Neural progenitor cell (in vitro differentiated cells): ENCODE data around the gene FAM177B. TPM values are rescaled to one million over a fixed set of nuclear protein-coding genes. Genes with fewer than 3 reads are reported as not detected.
A peak's percentile ranks its signal among the peaks of the same experiment; 100 is the strongest.

Experiments used
- DNase-seq: peaks from one replicate; pipeline ENCODE4 v3.0.0-alpha.2; 2016; ENCODE audit warnings: low spot score
- H2AFZ ChIP-seq: fragments of 200-600 bp; sonication (generic); replicated peaks from 2 replicates; pipeline ENCODE4 v1.6.1; 2016; ENCODE audit warnings: antibody characterized with exemption
- H3F3A ChIP-seq: fragments of 200-600 bp; sonication (generic); 2 replicates; pipeline ENCODE4 v1.6.1; 2016; ENCODE audit warnings: antibody characterized with exemption, low read depth
- H3K27ac ChIP-seq: fragments of 200-600 bp; sonication (generic); 2 replicates; pipeline ENCODE4 v1.5.1; 2016; ENCODE audit warnings: mild to moderate bottlenecking
- H3K27me3 ChIP-seq: fragments of 200-600 bp; sonication (generic); 2 replicates; pipeline ENCODE4 v1.6.1; 2016; ENCODE audit warnings: mild to moderate bottlenecking, moderate library complexity
- H3K36me3 ChIP-seq: fragments of 200-600 bp; sonication (generic); 2 replicates; pipeline ENCODE4 v1.5.1; 2016
- H3K4me1 ChIP-seq: fragments of 200-600 bp; sonication (generic); 2 replicates; pipeline ENCODE4 v1.6.1; 2016; ENCODE audit warnings: mixed run types
- H3K4me2 ChIP-seq: fragments of 200-600 bp; sonication (generic); 2 replicates; pipeline ENCODE4 v1.6.1; 2016
- H3K4me3 ChIP-seq: fragments of 200-600 bp; sonication (generic); 2 replicates; pipeline ENCODE4 v1.5.1; 2016
- H3K79me2 ChIP-seq: fragments of 200-600 bp; sonication (generic); 2 replicates; pipeline ENCODE4 v1.6.1; 2016; ENCODE audit warnings: low read depth
- H3K9ac ChIP-seq: fragments of 200-600 bp; sonication (generic); 2 replicates; pipeline ENCODE4 v1.6.1; 2016
- H3K9me3 ChIP-seq: fragments of 200-600 bp; sonication (generic); 2 replicates; pipeline ENCODE4 v1.5.1; 2016; ENCODE audit warnings: low read depth
- H4K20me1 ChIP-seq: fragments of 200-600 bp; sonication (generic); 2 replicates; pipeline ENCODE4 v1.6.1; 2016; ENCODE audit warnings: low read depth
- H3K27ac Mint-ChIP-seq: 3 replicates; pipeline ENCODE4 v1.8.0; 2021; ENCODE audit warnings: mixed read lengths
- H3K27me3 Mint-ChIP-seq: 2 replicates; pipeline ENCODE4 v1.8.0; 2022; ENCODE audit warnings: low read depth, mild to moderate bottlenecking, inconsistent platforms, moderate library complexity, mixed read lengths; ENCODE audit not compliant: insufficient read depth
- H3K36me3 Mint-ChIP-seq: 3 replicates; pipeline ENCODE4 v1.8.0; 2021; ENCODE audit warnings: mixed read lengths
- H3K4me1 Mint-ChIP-seq: 3 replicates; pipeline ENCODE4 v1.8.0; 2021; ENCODE audit warnings: mixed read lengths
- H3K4me3 Mint-ChIP-seq: 3 replicates; pipeline ENCODE4 v1.8.0; 2021; ENCODE audit warnings: mild to moderate bottlenecking, moderate library complexity, mixed read lengths
- H3K9me3 Mint-ChIP-seq: 3 replicates; pipeline ENCODE4 v1.8.0; 2020; ENCODE audit warnings: mixed read lengths
- CTCF ChIP-seq: fragments of 200-600 bp; sonication (generic); IDR thresholded peaks from 2 replicates; pipeline ENCODE4 v1.5.1; 2017; ENCODE audit warnings: antibody characterized with exemption, mild to moderate bottlenecking
- EZH2 ChIP-seq: fragments of 200-600 bp; sonication (generic); IDR thresholded peaks from 2 replicates; pipeline ENCODE4 v1.6.1; 2017; ENCODE audit warnings: antibody characterized with exemption, mild to moderate bottlenecking, moderate library complexity
- EZH2phosphoT487 ChIP-seq: fragments of 200-600 bp; sonication (generic); IDR thresholded peaks from 2 replicates; pipeline ENCODE4 v1.6.1; 2017; ENCODE audit warnings: antibody characterized with exemption
- total RNA-seq: library from RNA; depleted of rRNA; stranded (reverse); fragments of >200 nt; gene quantifications from 2 replicates; pipeline ENCODE4 v1.2.3, GENCODE V29; 2015; ENCODE audit warnings: low replicate concordance

Gene FAM177B
- total RNA-seq, 1 donor from 2014 or later: not detected

- Histone ChIP-seq H3K4me1 (no peaks in the 10 kb centered on the region), H4K20me1 (no peaks in the 10 kb centered on the region), H3K4me2 (no peak overlapping the region), H3K79me2 (no peaks in the 10 kb centered on the region), H3K9ac (no peak overlapping the region), H3K27ac (no peak overlapping the region), H3K27me3 (no peaks in the 10 kb centered on the region), H3K9me3 (no peaks in the 10 kb centered on the region), H3F3A (no peaks in the 10 kb centered on the region), H3K4me3 (no peak overlapping the region), H3K36me3 (no peaks in the 10 kb centered on the region), H2AFZ (no peak overlapping the region)
- Mint-ChIP-seq H3K9me3 (no peaks in the 10 kb centered on the region), H3K4me3 (no peak overlapping the region), H3K4me1 (peaks cover 13% of the 10 kb centered on the region), H3K27ac (no peak overlapping the region), H3K36me3 (no peaks in the 10 kb centered on the region), H3K27me3 (peaks cover 2% of the 10 kb centered on the region)
- TF ChIP-seq EZH2 (no peak), EZH2phosphoT487 (no peak), CTCF (no peak)
- no peak for DNase-seq
Measured at GRCh38 chr1:222798116-222798515, 61.1 kb downstream of the FAM177B start.

GRCh38 chr1:222798975-222799374 lies 62.0 kb downstream of the FAM177B start:
- H3K4me3 Mint-ChIP-seq: peak overlapping the region; percentile 47
- no peaks in the 10 kb centered on the region for H3K36me3 Mint-ChIP-seq
- no peaks in the 10 kb centered on the region for H3K27me3 ChIP-seq
- no peaks in the 10 kb centered on the region for H3K79me2 ChIP-seq
- H3K27ac ChIP-seq: no peak overlapping the region
- peaks cover 13% of the 10 kb centered on the region for H3K4me1 Mint-ChIP-seq
- no peaks in the 10 kb centered on the region for H4K20me1 ChIP-seq
- no peaks in the 10 kb centered on the region for H3K9me3 ChIP-seq
- H3K4me3 ChIP-seq: no peak overlapping the region
- H3K36me3 ChIP-seq: no peaks in the 10 kb centered on the region
- no peaks in the 10 kb centered on the region for H3F3A ChIP-seq
- no peaks in the 10 kb centered on the region for H3K4me1 ChIP-seq
- H3K4me2 ChIP-seq: no peak overlapping the region
- no peak for DNase-seq
- H2AFZ ChIP-seq: no peak overlapping the region
- H3K9ac ChIP-seq: no peak overlapping the region
- TF ChIP-seq CTCF (no peak), EZH2 (no peak), EZH2phosphoT487 (no peak)
- no peaks in the 10 kb centered on the region for H3K9me3 Mint-ChIP-seq
- H3K27me3 Mint-ChIP-seq: peaks cover 2% of the 10 kb centered on the region
- no peak overlapping the region for H3K27ac Mint-ChIP-seq

Other genes starting within 250 kb of the FAM177B start
- 0.09 TPM in 1 of 2 replicates, not detected in the other for gene HHIPL2, start 189.1 kb upstream of the FAM177B start, total RNA-seq
- 25.1 and 32.8 TPM in 2 replicates for gene TAF1A, start 147.3 kb upstream of the FAM177B start, total RNA-seq
- 31.1 and 46.3 TPM in 2 replicates for gene MIA3, start 119.1 kb upstream of the FAM177B start, total RNA-seq
- gene AIDA, start 24.7 kb upstream of the FAM177B start, total RNA-seq: 52.1 and 75.2 TPM in 2 replicates
- 48.5 and 74.7 TPM in 2 replicates for gene BROX, start 24.6 kb upstream of the FAM177B start, total RNA-seq
- 6.5 and 9.2 TPM in 2 replicates for gene DISP1, start 77.8 kb downstream of the FAM177B start, total RNA-seq